Measurements from ENCODE around the gene RAB39A. TPM values are rescaled to one million over a fixed set of nuclear protein-coding genes. Genes with fewer than 3 reads are reported as not detected.
"Not testable (repeated sequence)": the region's sequence is repeated elsewhere in the genome, so short reads cannot be mapped to it uniquely, and the experiment has no call there.

Gene RAB39A
- total RNA-seq (under 1 TPM in 1 of 2 donors, not detected in 1; 0.20 TPM), total RNA-seq (0.30 to 0.35 reads per million in 2 donors)

GRCh38 chr11:107928046-107928766 lies at the start of gene RAB39A:
TSS of gene RAB39A (plus strand) at chr11:107928448. CDS start at chr11:107928569, 121 bp downstream.
- H3K27me3 Mint-ChIP-seq, result peaks cover 34% of the 10 kb centered on the region
- ATAC-seq (peak; percentile 88), DNase-seq (peak; percentile 53 to 70 (median 55))
- H3K9me3 ChIP-seq (ENCODE audit: control insufficient read depth, low read length, poor library complexity, severe bottlenecking), result no peaks in the 10 kb centered on the region
- H3K4me1 Mint-ChIP-seq, result peaks cover 6% of the 10 kb centered on the region
- H3K27ac Mint-ChIP-seq, result no peak within 1 kb of the TSS
- peaks cover 5% of the 10 kb centered on the region for H3K36me3 Mint-ChIP-seq (ENCODE audit: low read depth)
- H3K4me3 Mint-ChIP-seq, result peak within 1 kb of the TSS; percentile 91

GRCh38 chr11:107881471-107881870 lies 46.8 kb upstream of the RAB39A start:
- not testable (repeated sequence) for H3K27me3 Mint-ChIP-seq; H3K9me3 ChIP-seq (ENCODE audit: control insufficient read depth, low read length, poor library complexity, severe bottlenecking); H3K4me1 Mint-ChIP-seq; DNase-seq; ATAC-seq; H3K27ac Mint-ChIP-seq; H3K36me3 Mint-ChIP-seq (ENCODE audit: low read depth); H3K4me3 Mint-ChIP-seq

DNA sequence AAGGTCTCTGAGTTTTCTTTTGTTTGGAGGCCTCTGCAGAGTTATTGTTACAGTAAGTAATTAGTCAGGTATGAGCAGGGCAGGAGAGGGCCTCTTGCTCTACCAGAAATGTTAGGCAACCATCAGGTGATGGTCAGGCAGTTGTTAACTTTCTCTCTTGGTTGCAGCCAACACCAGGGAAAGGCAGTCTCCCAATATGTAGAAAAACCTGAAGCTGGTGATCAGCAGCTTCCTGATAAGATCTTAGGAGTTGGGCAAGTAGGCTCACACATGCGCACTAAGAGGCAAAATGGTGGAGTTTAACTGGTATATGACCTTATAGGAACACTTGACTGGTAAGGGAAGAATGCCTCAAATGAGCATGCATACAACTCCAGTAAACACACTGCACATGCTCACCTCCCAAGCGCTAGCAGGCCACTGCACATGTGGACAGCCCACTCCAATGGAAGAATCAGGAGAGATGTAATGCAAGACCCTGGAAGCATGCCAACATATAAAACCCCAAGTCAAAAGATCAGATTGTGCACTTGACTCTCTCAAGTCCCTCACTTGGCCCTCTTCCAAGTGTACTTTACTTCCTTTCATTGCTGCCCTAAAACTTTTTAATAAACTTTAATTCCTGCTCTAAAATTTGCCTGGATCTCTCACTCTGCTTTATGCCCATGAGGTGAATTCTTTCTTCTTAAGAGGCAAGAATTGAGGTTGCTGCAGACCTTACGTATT lies 46.0 kb upstream of the RAB39A start:
- no peaks in the 10 kb centered on the region for H3K4me1 Mint-ChIP-seq
- no peak for ATAC-seq
- no peaks in the 10 kb centered on the region for H3K9me3 ChIP-seq (ENCODE audit: control insufficient read depth, low read length, poor library complexity, severe bottlenecking)
- DNase-seq, result no peak
- no peaks in the 10 kb centered on the region for H3K36me3 Mint-ChIP-seq (ENCODE audit: low read depth)
- H3K27me3 Mint-ChIP-seq, result peaks cover 12% of the 10 kb centered on the region
- no peak overlapping the region for H3K4me3 Mint-ChIP-seq
- H3K27ac Mint-ChIP-seq, result no peak overlapping the region

DNA sequence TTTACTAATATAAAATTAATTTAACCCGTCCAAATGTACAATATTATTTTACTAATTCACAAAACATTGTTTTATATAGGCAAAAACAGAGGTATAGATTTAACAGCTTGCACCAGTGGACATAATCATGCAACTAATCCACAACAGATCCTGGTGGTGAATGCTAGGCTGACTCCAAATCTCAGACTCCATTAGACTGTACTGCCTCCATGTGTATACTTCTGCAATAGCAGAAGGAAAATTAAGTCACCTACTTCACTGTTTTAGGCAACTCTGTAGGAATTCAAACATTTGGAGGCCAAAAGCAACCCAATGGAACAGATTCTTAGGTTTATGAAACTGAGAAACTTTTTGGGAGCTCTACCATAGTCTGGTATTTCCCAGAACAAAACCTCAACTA lies 30.0 kb upstream of the RAB39A start:
- DNase-seq (no peak), ATAC-seq (peak; percentile 74)
- peaks cover 4% of the 10 kb centered on the region for H3K4me1 Mint-ChIP-seq
- H3K9me3 ChIP-seq (ENCODE audit: control insufficient read depth, low read length, poor library complexity, severe bottlenecking), result no peaks in the 10 kb centered on the region
- peaks cover 19% of the 10 kb centered on the region for H3K27me3 Mint-ChIP-seq
- H3K36me3 Mint-ChIP-seq (ENCODE audit: low read depth), result peaks cover 3% of the 10 kb centered on the region
- H3K27ac Mint-ChIP-seq, result no peak overlapping the region
- no peak overlapping the region for H3K4me3 Mint-ChIP-seq

GRCh38 chr11:107908211-107908610 lies 20.0 kb upstream of the RAB39A start:
- Mint-ChIP-seq H3K27ac (no peak overlapping the region), H3K4me1 (peaks cover 2% of the 10 kb centered on the region), H3K4me3 (no peak overlapping the region), H3K36me3 (ENCODE audit: low read depth) (no peaks in the 10 kb centered on the region), H3K27me3 (peaks cover 15% of the 10 kb centered on the region)
- DNase-seq, result no peak
- no peaks in the 10 kb centered on the region for H3K9me3 ChIP-seq (ENCODE audit: control insufficient read depth, low read length, poor library complexity, severe bottlenecking)
- no peak for ATAC-seq

DNA sequence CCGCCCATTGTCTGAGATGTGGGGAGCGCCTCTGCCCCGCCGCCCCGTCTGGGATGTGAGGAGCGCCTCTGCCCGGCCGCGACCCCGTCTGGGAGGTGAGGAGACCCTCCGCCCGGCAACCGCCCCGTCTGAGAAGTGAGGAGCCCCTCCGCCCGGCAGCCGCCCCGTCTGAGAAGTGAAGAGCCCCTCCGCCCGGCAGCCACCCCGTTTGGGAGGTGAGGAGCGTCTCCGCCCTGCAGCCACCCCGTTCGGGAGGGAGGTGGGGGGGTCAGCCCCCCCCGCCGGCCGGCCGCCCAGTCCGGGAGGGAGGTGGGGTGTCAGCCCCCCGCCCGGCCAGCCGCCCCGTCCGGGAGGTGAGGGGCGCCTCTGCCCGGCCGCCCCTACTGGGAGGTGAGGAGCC lies 15.8 kb upstream of the RAB39A start:
- not testable (repeated sequence) for H3K9me3 ChIP-seq (ENCODE audit: control insufficient read depth, low read length, poor library complexity, severe bottlenecking); ATAC-seq; H3K4me3 Mint-ChIP-seq; H3K36me3 Mint-ChIP-seq (ENCODE audit: low read depth); H3K27ac Mint-ChIP-seq; DNase-seq; H3K4me1 Mint-ChIP-seq
- peaks cover 31% of the 10 kb centered on the region for H3K27me3 Mint-ChIP-seq

DNA sequence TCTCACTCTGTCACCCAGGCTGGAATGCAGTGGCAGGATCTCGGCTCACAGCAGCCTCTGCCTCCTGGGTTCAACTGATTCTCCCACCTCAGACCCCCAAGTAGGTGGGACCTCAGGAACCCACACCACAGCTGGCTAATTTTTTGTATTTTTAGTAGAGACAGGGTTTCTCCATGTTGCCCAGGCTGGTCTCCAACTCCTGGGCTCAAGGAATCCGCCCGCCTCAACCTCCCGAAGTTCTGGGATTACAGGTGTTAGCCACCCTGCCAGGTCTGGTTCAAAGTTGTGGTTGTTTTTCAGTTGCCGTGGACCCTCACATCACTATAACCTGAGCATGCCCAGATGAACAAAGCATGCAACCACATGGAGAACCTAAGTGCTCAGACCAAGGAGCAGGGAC lies 13.0 kb upstream of the RAB39A start:
- H3K27me3 Mint-ChIP-seq, result peaks cover 24% of the 10 kb centered on the region
- no peaks in the 10 kb centered on the region for H3K36me3 Mint-ChIP-seq (ENCODE audit: low read depth)
- ATAC-seq (no peak), DNase-seq (no peak)
- H3K27ac Mint-ChIP-seq, result no peak overlapping the region
- H3K4me3 Mint-ChIP-seq, result no peak overlapping the region
- peaks cover 2% of the 10 kb centered on the region for H3K4me1 Mint-ChIP-seq
- no peaks in the 10 kb centered on the region for H3K9me3 ChIP-seq (ENCODE audit: control insufficient read depth, low read length, poor library complexity, severe bottlenecking)

DNA sequence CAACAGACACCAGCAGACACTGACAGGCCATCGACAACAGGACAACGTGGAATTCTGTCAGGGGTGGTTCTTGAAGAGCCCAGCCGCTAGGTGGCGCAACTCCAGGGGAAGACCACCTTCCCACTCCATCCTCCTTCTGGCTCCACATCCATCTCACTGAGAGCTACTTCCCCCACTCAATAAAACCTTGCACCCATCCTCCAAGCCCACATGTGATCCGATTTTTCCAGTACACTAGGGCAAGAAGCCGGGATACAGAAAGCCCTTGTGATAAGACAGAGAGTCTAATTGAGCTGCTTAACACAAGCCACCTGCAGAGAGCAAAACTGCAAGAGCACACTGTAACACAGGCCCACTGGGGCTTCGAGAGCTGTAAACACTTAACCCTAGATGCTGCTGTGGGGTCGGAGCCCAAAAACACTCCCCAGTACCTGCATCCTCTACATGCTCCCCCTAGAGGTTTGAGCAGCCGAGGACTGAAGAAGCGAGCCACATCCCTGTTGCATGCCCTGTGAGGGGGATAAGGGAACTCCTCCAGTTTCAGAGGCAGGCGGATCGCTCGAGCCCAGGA lies 11.5 kb upstream of the RAB39A start:
- no peaks in the 10 kb centered on the region for H3K9me3 ChIP-seq (ENCODE audit: control insufficient read depth, low read length, poor library complexity, severe bottlenecking)
- ATAC-seq, result peak; percentile 53
- Mint-ChIP-seq H3K4me1 (no peaks in the 10 kb centered on the region), H3K4me3 (no peak overlapping the region), H3K27ac (no peak overlapping the region), H3K36me3 (ENCODE audit: low read depth) (no peaks in the 10 kb centered on the region), H3K27me3 (peaks cover 24% of the 10 kb centered on the region)
- DNase-seq, result peak; percentile 16 to 30 (median 16)

- Mint-ChIP-seq H3K36me3 (ENCODE audit: low read depth) (peaks cover 5% of the 10 kb centered on the region), H3K4me1 (no peaks in the 10 kb centered on the region), H3K4me3 (no peak overlapping the region), H3K27ac (no peak overlapping the region), H3K27me3 (peaks cover 29% of the 10 kb centered on the region)
- DNase-seq (no peak), ATAC-seq (no peak)
- H3K9me3 ChIP-seq (ENCODE audit: control insufficient read depth, low read length, poor library complexity, severe bottlenecking), result no peaks in the 10 kb centered on the region
These were observed 6.3 kb upstream of the RAB39A start for GRCh38 chr11:107921997-107922396.

DNA sequence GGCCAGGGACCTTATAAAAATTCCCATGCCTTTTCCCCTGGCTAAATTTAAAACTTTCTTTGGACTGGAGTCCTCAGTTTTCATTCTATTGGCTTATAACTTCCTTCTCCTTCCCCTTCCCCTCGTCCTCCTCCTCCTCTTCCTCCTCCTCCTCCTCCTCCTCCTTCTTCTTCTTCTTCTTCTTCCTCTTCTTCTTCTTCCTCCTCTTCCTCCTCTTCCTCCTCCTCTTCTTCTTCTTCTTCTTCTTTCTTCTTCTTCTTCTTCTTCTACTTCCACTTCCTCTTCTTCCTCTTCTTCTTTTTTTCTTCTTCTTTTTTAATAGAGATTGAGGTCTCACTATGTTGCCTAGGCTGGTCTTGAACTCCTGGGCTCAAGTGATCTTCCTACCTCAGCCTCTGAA lies 4.7 kb upstream of the RAB39A start:
- not testable (repeated sequence) for DNase-seq; H3K9me3 ChIP-seq (ENCODE audit: control insufficient read depth, low read length, poor library complexity, severe bottlenecking); ATAC-seq; H3K36me3 Mint-ChIP-seq (ENCODE audit: low read depth); H3K4me1 Mint-ChIP-seq; H3K4me3 Mint-ChIP-seq; H3K27ac Mint-ChIP-seq
- peaks cover 26% of the 10 kb centered on the region for H3K27me3 Mint-ChIP-seq

GRCh38 chr11:107924306-107924705 lies 3.9 kb upstream of the RAB39A start:
- no peak overlapping the region for H3K4me3 Mint-ChIP-seq
- peaks cover 32% of the 10 kb centered on the region for H3K27me3 Mint-ChIP-seq
- peaks cover 5% of the 10 kb centered on the region for H3K36me3 Mint-ChIP-seq (ENCODE audit: low read depth)
- DNase-seq (no peak), ATAC-seq (no peak)
- no peak overlapping the region for H3K27ac Mint-ChIP-seq
- H3K9me3 ChIP-seq (ENCODE audit: control insufficient read depth, low read length, poor library complexity, severe bottlenecking), result no peaks in the 10 kb centered on the region
- H3K4me1 Mint-ChIP-seq, result peaks cover 6% of the 10 kb centered on the region

GRCh38 chr11:107927559-107927958 lies 689 bp upstream of the RAB39A start:
- no peak for ATAC-seq
- Mint-ChIP-seq H3K4me1 (peaks cover 6% of the 10 kb centered on the region), H3K36me3 (ENCODE audit: low read depth) (peaks cover 5% of the 10 kb centered on the region), H3K4me3 (peak overlapping the region; percentile 91), H3K27me3 (peaks cover 39% of the 10 kb centered on the region), H3K27ac (no peak overlapping the region)
- no peaks in the 10 kb centered on the region for H3K9me3 ChIP-seq (ENCODE audit: control insufficient read depth, low read length, poor library complexity, severe bottlenecking)
- no peak for DNase-seq

DNA sequence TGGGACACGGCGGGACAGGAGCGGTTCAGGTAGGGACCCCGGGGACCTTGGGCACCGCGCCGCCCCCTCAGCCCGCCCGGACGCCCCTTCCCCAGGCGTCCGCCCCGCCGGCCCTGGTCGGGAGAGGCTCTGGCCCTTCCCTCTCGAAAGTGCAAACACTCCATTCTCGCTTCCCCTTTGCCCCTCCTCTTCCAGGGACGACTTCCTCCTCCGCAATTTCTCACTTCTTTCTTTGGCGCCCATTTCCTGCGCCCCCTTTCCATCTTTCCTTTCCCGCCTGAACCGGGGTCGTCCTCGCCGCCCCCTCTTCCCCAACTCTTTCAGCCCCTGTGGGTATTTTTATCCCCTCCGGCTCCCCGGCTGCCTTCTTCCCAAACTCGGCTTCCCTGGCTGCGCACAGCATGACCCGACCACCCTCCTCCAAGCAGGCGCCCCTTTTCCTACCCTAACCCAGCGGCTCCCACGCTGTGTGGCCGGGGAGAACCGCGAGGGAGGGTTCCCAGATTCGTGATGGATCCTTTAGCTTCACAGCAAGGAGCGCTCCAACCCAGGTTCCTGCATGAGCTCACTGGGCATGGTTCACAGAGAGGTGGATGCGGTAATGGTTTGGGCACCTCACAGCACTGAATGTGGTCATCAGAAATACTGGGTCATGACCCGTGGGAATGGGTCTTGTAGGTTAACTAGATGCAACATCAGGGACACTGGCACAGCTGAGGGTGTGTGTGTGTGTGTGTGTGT lies 689 bp downstream of the RAB39A start:
- DNase-seq (no peak), ATAC-seq (no peak)
- H3K4me3 Mint-ChIP-seq, result peak overlapping the region; percentile 91
- H3K27ac Mint-ChIP-seq, result no peak overlapping the region
- peaks cover 1% of the 10 kb centered on the region for H3K36me3 Mint-ChIP-seq (ENCODE audit: low read depth)
- peaks cover 6% of the 10 kb centered on the region for H3K4me1 Mint-ChIP-seq
- H3K27me3 Mint-ChIP-seq, result peaks cover 26% of the 10 kb centered on the region
- H3K9me3 ChIP-seq (ENCODE audit: control insufficient read depth, low read length, poor library complexity, severe bottlenecking), result no peaks in the 10 kb centered on the region

Data from T-helper 17 cell (primary cell).